HG02763 (cell line): ENCODE data around the gene DNM2.
A peak's percentile ranks its signal among the peaks of the same experiment; 100 is the strongest.
"Not testable (repeated sequence)": the region's sequence is repeated elsewhere in the genome, so short reads cannot be mapped to it uniquely, and the experiment has no call there.

Source experiments
- ATAC-seq: cut with Tn5 transposase; IDR thresholded peaks from one replicate; pipeline ENCODE4 v1.9.1; 2021; ENCODE audit warnings: mild to moderate bottlenecking, moderate library complexity; ENCODE audit not compliant: unreplicated experiment

DNM2 gene

GRCh38 chr19:10717356-10718204, at the start of gene DNM2:
Gene DNM2 (plus strand): TSS chr19:10718079. CDS start chr19:10718243, 164 bp downstream.
- peak; percentile 81 for ATAC-seq

GRCh38 chr19:10669246-10669645, 48.6 kb upstream of the DNM2 start:
- ATAC-seq: no peak

GRCh38 chr19:10670182-10670581, 47.7 kb upstream of the DNM2 start:
- no peak for ATAC-seq

GRCh38 chr19:10670876-10671804, 46.7 kb upstream of the DNM2 start:
- ATAC-seq: no peak

GRCh38 chr19:10671922-10672321, 46.0 kb upstream of the DNM2 start:
- ATAC-seq: not testable (repeated sequence)

GRCh38 chr19:10675214-10675613, 42.7 kb upstream of the DNM2 start:
- ATAC-seq: not testable (repeated sequence)

GRCh38 chr19:10677751-10678150, 40.1 kb upstream of the DNM2 start:
- no peak for ATAC-seq

GRCh38 chr19:10678813-10679212, 39.1 kb upstream of the DNM2 start:
- ATAC-seq: no peak

- no peak for ATAC-seq
Observed at GRCh38 chr19:10679743-10680142, 38.1 kb upstream of the DNM2 start.

GRCh38 chr19:10680545-10681135, 37.2 kb upstream of the DNM2 start:
- ATAC-seq: no peak

- ATAC-seq: no peak
Observed at GRCh38 chr19:10681658-10682057, 36.2 kb upstream of the DNM2 start.

GRCh38 chr19:10682397-10683063, 35.3 kb upstream of the DNM2 start:
- ATAC-seq: no peak

GRCh38 chr19:10683064-10683426, 34.8 kb upstream of the DNM2 start:
- ATAC-seq: no peak

GRCh38 chr19:10683582-10683981, 34.3 kb upstream of the DNM2 start:
- ATAC-seq: no peak

GRCh38 chr19:10685210-10685609, 32.7 kb upstream of the DNM2 start:
- ATAC-seq: no peak

GRCh38 chr19:10686193-10686592, 31.7 kb upstream of the DNM2 start:
- ATAC-seq: no peak

- no peak for ATAC-seq
Observed at GRCh38 chr19:10686661-10687517, 31.0 kb upstream of the DNM2 start.

- ATAC-seq: no peak
Observed at GRCh38 chr19:10687518-10688288, 30.2 kb upstream of the DNM2 start.
